Kidney epithelial cell (primary cell): ENCODE measurements around the gene LMAN1. TPM values are rescaled to one million over a fixed set of nuclear protein-coding genes. Genes with fewer than 3 reads are reported as not detected.

Experiments used
- DNase-seq: peaks from one replicate; pipeline ENCODE4 v3.0.0-alpha.2; 2010; ENCODE audit warnings: low read depth
- H3K27me3 ChIP-seq: 2 replicates; pipeline ENCODE4 v1.6.0; 2011; ENCODE audit warnings: low read length; ENCODE audit not compliant: control insufficient read depth, insufficient read depth
- H3K36me3 ChIP-seq: 2 replicates; pipeline ENCODE4 v1.5.1; 2011; ENCODE audit warnings: low read length; ENCODE audit not compliant: control insufficient read depth, insufficient read depth
- H3K4me3 ChIP-seq: 2 replicates; pipeline ENCODE4 v1.5.1; 2011; ENCODE audit warnings: low read depth, mild to moderate bottlenecking, control low read depth, low read length
- total RNA-seq: library from RNA; depleted of rRNA; stranded (reverse); fragments of >200 nt; gene quantifications from 2 replicates; pipeline ENCODE4 v1.2.3, GENCODE V29; 2015
- TF ChIP-seq, protein P1 (sequence below): IDR thresholded peaks from 2 replicates; pipeline ENCODE4 v1.5.1; 2011; ENCODE audit warnings: mild to moderate bottlenecking, moderate library complexity, low read length, control low read depth, inconsistent platforms; ENCODE audit not compliant: insufficient read depth, poor library complexity, severe bottlenecking

The LMAN1 gene
- total RNA-seq, 1 donor from 2014 or later, result 118 TPM

DNA sequence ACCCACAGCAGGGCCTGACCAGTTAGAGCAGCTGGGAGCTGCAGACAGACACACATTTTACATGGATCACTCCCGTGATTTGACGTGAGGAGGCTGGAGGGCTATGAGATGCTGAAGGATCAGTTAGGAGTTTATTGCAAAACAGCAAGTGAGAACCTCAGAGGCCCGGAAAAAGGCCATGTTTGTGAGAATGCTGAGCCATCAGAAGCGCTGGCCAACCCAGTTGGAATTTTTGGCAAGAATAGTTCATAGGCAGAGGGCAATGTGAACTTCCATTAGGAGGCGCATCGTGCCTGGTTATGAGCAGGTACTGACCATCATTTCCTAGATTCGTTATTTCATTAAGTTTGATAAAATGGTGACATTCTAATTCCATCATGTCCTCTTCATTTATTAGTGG is 23.3 kb upstream of the LMAN1 start:
- Histone ChIP-seq H3K4me3 (no peak overlapping the region), H3K27me3 (no peaks in the 10 kb centered on the region), H3K36me3 (no peaks in the 10 kb centered on the region)
- TF ChIP-seq, protein P1, sequence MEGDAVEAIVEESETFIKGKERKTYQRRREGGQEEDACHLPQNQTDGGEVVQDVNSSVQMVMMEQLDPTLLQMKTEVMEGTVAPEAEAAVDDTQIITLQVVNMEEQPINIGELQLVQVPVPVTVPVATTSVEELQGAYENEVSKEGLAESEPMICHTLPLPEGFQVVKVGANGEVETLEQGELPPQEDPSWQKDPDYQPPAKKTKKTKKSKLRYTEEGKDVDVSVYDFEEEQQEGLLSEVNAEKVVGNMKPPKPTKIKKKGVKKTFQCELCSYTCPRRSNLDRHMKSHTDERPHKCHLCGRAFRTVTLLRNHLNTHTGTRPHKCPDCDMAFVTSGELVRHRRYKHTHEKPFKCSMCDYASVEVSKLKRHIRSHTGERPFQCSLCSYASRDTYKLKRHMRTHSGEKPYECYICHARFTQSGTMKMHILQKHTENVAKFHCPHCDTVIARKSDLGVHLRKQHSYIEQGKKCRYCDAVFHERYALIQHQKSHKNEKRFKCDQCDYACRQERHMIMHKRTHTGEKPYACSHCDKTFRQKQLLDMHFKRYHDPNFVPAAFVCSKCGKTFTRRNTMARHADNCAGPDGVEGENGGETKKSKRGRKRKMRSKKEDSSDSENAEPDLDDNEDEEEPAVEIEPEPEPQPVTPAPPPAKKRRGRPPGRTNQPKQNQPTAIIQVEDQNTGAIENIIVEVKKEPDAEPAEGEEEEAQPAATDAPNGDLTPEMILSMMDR, result no peak
- DNase-seq, result no peak

DNA sequence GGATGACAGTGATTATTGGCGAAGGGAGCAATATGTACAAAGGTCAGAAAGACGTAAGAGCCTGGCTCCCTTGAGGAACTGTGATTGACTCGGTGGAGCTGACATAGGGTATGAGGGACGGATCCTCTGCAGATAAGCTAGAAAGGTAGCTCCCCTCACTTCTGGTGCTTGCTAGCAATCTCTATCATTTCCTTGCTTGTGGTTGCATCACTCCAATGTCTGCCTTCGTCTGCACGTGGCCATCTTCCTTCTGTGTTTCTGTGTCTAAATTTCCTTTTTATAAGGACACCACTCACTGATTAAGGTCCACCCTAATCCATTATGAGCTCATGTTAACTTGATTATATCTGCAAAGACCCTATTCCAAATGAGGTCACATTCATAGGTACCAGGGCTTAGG is 22.9 kb upstream of the LMAN1 start:
- Histone ChIP-seq H3K27me3 (no peaks in the 10 kb centered on the region), H3K4me3 (no peak overlapping the region), H3K36me3 (no peaks in the 10 kb centered on the region)
- DNase-seq, result no peak
- TF ChIP-seq, protein P1, result no peak

DNA sequence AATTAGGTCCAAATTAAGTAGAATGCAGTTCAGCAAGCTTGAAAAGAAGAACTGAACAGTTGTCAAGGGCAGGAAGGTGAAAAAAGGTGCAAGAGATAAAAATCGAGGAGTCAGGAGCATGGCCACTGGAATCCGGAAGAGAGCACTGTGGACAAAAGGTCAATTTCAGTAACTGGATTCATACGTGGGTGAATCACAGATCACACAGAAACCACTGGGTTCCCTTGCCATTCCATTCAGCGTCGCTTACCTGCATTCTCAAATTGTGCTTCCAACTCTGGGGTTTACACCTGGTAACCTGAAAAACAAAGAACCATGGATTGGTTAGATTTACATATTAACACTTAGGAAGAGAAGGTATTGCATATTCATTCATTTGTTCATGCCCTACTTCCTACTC is 21.6 kb upstream of the LMAN1 start:
- DNase-seq, result no peak
- Histone ChIP-seq H3K36me3 (no peaks in the 10 kb centered on the region), H3K4me3 (no peak overlapping the region), H3K27me3 (no peaks in the 10 kb centered on the region)
- TF ChIP-seq, protein P1, result no peak

DNA sequence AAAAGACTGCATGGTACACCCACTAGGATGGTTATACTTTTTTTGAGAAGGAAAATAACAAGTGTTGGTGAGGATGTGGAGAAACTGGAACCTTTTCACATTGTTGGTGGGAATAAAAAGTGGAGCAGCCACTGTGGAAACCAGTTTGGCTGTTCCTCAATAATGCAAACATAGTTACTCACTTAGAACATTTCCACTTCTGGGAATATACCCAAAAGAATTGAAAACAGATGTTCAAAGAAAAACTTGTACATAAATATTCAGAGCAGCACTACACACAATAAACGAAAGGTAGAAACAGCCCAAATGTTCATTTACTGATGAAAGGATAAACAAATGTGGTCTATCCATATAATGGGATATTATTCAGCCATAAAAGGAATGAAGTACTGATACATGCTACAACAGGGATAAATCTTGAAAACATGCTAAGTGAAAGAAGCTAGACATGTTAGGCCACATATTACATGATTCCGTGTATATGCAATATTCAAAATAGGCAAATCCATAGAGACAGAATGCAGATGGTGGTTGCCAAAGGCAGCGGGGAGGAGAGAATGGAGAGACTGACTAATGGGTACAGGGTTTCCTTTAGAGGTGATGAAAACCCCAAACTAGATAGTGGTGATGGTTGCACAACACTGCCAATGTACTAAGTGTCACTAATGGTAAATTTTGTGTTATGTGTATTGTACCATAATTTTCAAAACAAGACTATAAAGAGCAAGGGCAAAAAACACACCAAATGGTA is 20.9 kb upstream of the LMAN1 start:
- no peaks in the 10 kb centered on the region for H3K36me3 ChIP-seq
- no peak overlapping the region for H3K4me3 ChIP-seq
- H3K27me3 ChIP-seq, result no peaks in the 10 kb centered on the region
- DNase-seq, result no peak
- TF ChIP-seq, protein P1, result no peak

DNA sequence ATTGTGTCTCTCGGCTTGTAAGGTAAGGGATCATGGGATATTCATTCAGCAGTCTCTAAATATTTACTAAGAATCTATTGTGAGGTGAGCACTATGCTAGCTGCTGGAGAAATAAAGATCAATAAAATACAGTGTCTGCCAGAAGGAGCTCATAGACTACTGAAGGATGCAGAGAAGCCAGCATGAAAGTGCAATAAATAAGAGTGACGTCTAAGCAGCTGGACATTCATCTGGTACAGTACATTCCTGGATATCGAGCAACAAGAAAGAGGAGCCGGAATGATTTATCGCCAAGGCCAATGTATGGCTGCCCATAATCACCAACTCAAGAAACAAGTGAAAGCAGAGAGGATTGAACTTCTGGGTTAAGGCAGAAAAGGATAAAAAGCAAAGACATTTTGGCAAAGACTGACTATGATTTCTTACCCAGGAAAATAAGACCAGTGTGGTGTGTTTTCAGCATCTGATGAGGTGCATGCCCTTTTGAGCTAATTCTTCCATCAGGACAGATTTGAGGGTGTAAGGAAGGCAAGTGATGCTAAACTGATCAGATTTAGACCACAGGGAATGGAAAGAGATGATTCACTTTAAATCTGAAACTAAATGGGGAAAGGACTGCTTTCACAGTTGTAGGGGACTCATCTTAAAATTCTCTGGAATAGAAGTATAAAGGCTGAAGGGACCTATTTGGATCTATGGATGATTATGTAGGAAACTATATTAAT is 18.7 kb upstream of the LMAN1 start:
- Histone ChIP-seq H3K36me3 (no peaks in the 10 kb centered on the region), H3K4me3 (no peak overlapping the region), H3K27me3 (no peaks in the 10 kb centered on the region)
- no peak for DNase-seq
- TF ChIP-seq, protein P1, result no peak
